ENCODE measurements around the gene BTG4.
A peak's percentile ranks its signal among the peaks of the same experiment; 100 is the strongest.

Gene BTG4

GRCh38 chr11:111512296-111513239 is at the start of gene BTG4:
TSS of gene BTG4 (minus strand) at chr11:111512386. CDS start at chr11:111498776, 13,610 bp downstream.
- peak; percentile 47 for DNase-seq (ENCODE audit: low spot score)

GRCh38 chr11:111561791-111562325 is 49.7 kb upstream of the BTG4 start:
- DNase-seq (ENCODE audit: low spot score), result peak; percentile 50

GRCh38 chr11:111561306-111561705 is 49.1 kb upstream of the BTG4 start:
- no peak for DNase-seq (ENCODE audit: low spot score)

DNA sequence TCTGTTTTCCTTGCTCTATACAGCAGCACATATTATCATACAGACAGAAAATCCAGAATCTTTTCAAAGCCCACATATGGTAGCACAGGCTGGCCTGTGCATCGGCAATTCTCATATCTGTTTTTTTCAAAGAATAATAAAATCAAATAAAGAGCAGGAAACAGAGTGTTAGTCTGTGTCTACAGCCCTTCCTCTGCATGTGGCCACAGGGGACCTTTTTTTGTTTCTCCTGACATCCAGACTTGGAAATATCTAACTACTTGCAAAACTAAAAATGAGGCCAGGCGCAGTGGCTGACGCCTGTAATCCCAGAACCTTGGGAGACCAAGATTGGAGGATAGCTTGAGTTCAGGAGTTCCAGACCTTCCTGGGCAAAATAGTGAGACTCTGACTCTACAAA is 48.6 kb upstream of the BTG4 start:
- DNase-seq (ENCODE audit: low spot score), result no peak

- no peak for DNase-seq (ENCODE audit: low spot score)
Observed at GRCh38 chr11:111559800-111560464, 47.7 kb upstream of the BTG4 start.

GRCh38 chr11:111557425-111558111 is 45.4 kb upstream of the BTG4 start:
- DNase-seq (ENCODE audit: low spot score), result peak; percentile 68

DNA sequence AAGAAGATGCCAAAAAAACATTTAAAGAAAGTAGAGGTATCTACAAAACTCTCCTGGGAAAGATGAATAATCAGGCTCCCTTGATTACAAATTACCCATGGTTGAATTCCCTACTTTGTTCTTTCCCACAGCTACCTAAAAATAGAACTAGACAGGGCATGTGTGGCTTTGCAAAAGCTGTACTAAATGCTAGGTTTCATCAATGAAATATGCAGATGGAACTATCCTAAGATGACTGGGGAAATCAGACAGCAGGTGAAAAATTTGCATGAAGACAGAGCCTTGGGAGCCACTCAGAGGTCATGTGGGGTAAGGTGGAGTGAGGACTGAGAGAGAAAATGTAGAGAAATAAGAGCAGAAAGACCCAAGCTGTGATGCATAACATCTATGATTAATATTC is 43.1 kb upstream of the BTG4 start:
- DNase-seq (ENCODE audit: low spot score), result no peak

- DNase-seq (ENCODE audit: low spot score), result no peak
Observed at GRCh38 chr11:111554532-111554931, 42.3 kb upstream of the BTG4 start.

- DNase-seq (ENCODE audit: low spot score), result no peak
Observed at GRCh38 chr11:111550258-111550657, 38.1 kb upstream of the BTG4 start.

DNA sequence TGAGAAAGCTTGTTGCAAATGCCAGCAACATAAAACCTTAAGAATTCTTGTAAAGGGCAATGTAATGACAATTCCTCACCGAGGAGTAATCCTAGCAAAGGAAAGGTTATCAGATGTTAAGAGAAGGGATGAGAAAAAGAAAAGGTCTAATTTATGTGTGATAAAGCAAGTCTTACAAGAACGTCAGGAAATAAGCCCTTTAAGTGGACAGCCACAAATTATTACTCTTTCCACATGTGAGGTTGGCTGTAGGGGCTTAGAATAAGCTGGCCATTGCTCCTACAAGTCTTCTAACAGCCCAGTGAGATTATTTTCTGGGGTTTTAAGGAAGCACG is 37.6 kb upstream of the BTG4 start:
- no peak for DNase-seq (ENCODE audit: low spot score)

- DNase-seq (ENCODE audit: low spot score), result no peak
Observed at GRCh38 chr11:111549196-111549868, 37.1 kb upstream of the BTG4 start.

DNA sequence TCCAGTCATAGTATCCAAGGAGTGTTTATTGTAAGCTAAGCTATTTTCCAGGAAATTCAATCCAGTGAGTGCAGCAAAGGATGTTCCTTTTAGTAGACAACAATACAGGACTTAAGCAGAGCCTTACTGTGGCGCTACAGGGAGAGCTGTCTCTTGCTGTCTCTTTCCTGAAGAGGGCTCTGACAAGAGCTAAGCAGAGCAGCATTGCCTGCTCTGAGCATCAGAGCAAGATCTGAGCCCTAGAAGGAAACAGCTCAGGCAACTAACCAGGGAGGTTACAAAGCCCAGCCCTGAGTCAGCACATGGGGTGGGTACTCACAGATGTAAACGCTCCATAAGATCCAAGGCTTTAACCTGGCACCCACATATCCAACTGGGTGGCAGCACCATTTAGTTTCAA is 36.3 kb upstream of the BTG4 start:
- DNase-seq (ENCODE audit: low spot score), result no peak

DNA sequence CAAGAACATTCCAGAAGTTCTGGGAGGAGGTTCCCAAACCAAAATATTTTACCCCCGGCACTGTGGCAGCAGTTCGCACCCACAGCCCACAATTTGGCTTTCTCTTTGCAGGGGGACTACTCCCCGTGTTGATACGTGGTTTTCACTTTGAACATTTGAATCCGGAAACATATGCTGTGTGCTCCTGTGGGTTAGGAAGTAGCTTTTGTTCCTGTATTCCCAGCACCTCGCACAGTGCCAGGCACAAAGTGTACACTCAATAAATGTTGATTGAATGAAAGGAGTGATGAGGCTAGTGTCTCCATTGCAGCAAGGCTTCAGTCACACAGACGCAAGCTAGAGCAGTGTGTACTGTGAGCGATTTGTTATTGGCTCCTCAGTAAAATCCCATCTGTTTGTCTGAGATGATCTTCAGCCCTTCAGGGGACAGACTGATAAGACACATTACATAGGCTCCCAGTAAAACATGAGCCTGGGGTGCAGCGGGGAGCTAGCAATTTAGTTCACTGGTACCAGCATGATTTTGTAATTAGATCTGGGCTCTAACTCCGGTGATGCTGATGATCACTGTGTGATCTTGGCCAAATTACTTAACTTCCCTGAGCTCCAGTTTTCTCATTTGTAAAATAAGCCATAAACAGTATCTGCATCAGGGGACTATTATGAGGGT is 30.6 kb upstream of the BTG4 start:
- no peak for DNase-seq (ENCODE audit: low spot score)

DNA sequence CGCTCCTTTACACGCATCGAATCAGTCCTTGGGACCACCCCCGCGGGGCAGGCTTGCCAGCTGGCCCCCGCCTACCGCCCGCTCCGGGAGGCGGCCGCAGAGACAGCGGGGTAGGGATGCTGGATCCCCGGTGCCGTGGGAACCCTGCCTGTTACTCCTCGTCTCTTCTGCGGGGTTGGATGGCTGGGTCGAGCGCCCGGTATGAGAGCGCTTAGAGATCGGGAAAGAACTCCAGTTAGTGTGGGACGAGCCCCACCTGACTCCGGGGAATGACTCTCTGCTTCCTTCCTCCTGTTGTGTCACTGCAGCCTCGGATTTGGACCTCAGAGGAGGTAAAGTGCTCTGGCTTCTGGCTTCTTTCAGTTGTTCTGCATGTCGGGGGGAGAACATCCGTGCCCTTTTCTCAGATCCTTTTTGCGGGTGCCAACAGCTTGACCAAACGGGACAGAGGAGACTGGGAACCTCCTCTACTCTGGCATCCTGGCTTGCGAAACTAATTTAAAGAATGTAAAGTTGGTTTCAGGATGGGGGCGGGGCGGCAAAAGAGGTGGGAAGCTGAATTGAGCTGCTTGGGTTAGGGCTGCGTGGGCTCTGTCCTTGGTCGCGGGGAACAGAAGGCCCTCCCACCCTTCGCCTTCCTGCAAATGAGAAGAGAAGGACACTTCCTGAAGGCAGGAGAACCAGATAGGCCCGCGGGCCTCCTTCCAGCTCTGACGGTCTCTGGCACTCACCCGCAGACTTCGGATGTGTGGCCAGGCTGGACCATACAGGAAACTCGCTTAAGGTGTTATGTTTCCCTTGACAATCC is 29.3 kb upstream of the BTG4 start:
- peak; percentile 74 for DNase-seq (ENCODE audit: low spot score)

GRCh38 chr11:111540937-111541253 is 28.7 kb upstream of the BTG4 start:
- DNase-seq (ENCODE audit: low spot score), result peak; percentile 35

GRCh38 chr11:111540114-111540936 is 28.1 kb upstream of the BTG4 start, which contains the start of gene LAYN:
TSS of gene LAYN (plus strand) at chr11:111540720. CDS start at chr11:111540844, 124 bp downstream.
- DNase-seq (ENCODE audit: low spot score), result peak; percentile 82

- DNase-seq (ENCODE audit: low spot score), result no peak
Observed at GRCh38 chr11:111539426-111540113, 27.4 kb upstream of the BTG4 start.

GRCh38 chr11:111538407-111539114 is 26.4 kb upstream of the BTG4 start:
- no peak for DNase-seq (ENCODE audit: low spot score)

All from hepatic stellate cell (primary cell).